ENCODE results near the gene DLGAP3.
"Not testable (repeated sequence)": the region's sequence is repeated elsewhere in the genome, so short reads cannot be mapped to it uniquely, and the experiment has no call there.

Gene DLGAP3, protein sequence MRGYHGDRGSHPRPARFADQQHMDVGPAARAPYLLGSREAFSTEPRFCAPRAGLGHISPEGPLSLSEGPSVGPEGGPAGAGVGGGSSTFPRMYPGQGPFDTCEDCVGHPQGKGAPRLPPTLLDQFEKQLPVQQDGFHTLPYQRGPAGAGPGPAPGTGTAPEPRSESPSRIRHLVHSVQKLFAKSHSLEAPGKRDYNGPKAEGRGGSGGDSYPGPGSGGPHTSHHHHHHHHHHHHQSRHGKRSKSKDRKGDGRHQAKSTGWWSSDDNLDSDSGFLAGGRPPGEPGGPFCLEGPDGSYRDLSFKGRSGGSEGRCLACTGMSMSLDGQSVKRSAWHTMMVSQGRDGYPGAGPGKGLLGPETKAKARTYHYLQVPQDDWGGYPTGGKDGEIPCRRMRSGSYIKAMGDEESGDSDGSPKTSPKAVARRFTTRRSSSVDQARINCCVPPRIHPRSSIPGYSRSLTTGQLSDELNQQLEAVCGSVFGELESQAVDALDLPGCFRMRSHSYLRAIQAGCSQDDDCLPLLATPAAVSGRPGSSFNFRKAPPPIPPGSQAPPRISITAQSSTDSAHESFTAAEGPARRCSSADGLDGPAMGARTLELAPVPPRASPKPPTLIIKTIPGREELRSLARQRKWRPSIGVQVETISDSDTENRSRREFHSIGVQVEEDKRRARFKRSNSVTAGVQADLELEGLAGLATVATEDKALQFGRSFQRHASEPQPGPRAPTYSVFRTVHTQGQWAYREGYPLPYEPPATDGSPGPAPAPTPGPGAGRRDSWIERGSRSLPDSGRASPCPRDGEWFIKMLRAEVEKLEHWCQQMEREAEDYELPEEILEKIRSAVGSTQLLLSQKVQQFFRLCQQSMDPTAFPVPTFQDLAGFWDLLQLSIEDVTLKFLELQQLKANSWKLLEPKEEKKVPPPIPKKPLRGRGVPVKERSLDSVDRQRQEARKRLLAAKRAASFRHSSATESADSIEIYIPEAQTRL

DNA sequence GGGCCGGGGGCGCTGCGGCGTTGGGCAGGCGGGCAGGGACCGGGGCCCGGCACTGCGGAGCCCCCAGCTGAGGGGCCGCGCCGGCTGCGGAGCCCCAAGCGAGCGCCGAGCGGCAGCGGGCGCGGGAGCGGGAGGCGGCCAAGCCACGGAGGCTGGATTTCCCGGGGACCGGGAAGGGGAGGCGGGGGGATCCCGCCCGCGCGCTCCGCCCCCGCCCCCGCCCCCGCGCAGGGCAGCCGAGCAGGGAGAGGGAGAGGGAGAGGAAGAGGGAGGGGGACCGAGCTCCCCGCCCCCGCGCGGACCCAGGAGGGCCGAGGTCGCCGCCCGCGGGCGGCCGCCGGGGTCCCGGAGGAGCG, at the start of gene DLGAP3:
Gene DLGAP3 (minus strand): TSS at position 154 of the 356 bp plus-strand sequence. CDS start 24,267 bp downstream, outside the sequence.
- DNase-seq (ENCODE audit: low spot score) = no peak

DNA sequence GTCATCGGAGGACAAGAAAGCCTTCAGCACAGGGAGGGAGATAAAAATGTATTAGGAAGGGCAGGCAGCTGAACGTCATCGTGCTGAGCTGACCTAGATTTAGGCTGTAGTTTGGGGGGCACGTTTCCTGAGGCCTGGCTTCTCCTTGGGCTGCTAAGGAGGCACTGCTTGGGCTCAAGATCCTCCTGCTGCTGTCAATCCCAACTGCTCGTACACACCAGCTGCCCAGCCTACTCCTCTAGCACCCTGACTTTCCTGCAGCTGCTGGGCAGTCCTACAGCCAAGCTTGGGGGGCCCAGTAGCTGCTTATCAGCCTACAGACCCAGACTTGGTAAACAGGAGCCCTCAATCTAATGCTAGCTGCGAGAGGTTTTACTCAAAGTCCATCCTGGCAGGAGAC, 49.5 kb upstream of the DLGAP3 start:
- no peak for DNase-seq (ENCODE audit: low spot score)

DNA sequence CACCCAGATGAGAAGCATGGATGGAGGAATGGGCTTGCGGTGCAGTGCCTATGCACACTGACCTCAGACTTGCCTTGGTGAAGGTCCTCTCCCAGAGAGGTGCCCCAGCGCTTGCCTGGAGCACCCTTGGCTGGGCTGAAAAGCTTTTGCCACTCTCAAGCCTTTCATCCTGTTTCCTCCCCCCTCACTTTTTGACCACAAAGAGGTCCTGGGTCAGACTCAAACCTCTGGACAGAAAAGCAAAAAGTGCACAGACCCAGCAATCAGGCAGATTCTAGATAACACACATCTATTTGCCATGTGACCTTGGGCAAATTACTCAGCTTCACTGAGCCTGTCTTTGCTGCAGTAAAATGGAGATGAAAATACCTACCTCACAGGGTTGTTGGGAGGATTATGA, 48.4 kb upstream of the DLGAP3 start:
- DNase-seq (ENCODE audit: low spot score) = no peak

DNA sequence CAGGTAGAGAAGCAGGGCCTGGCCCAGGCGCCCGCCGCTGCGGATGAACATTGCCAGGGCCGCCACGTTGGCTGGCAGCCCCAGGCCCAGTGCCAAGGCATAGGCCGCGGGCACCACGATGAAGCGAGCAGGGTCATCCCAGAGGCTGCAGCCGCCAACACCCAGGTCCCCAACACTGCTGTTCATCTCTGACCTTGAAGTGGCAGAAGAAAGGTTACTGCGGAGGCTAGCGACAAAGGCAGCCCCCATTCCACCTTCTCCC, 47.7 kb upstream of the DLGAP3 start:
- DNase-seq (ENCODE audit: low spot score) = no peak

DNA sequence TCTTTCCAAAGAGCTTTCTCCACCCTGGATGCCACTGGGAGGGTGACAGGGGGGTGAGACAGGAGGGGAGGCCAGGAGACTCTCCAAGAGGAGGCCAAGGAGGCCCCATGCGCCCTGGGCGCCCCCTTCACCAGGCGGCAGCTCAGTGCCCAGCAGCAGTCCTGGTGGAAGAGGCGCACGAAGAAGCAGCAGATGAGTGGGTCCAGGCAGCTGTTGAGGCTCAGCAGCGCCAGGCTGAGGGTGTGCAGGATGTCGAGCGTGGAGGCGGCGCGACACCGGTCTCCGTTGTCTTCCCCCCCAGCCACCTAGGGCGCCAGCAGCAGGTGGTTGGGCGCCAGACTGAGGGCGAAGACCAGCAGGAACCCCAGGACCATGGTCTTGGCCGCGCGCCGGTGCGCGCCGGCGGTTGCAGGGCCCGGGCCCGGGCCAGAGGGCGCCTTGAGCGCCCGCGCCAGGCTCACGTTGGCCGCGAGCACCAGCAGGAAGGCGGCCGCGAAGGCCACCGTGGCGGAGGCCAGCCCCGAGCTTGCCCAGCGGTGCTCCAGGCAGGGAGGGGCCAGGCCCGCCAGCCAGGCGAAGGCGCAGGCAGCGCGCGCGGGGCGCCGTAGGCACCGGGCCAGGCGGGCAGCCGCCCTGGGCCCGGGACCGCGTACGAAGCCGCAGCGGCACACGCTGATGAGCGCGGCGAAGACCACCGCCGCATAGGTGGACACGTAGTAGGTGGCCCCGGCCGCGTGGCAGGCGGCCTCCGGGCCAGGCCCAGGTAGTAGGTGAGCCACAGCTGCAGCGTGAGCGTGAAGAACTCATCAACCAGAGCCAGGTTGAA, 47.1 kb upstream of the DLGAP3 start:
- no peak for DNase-seq (ENCODE audit: low spot score)

DNA sequence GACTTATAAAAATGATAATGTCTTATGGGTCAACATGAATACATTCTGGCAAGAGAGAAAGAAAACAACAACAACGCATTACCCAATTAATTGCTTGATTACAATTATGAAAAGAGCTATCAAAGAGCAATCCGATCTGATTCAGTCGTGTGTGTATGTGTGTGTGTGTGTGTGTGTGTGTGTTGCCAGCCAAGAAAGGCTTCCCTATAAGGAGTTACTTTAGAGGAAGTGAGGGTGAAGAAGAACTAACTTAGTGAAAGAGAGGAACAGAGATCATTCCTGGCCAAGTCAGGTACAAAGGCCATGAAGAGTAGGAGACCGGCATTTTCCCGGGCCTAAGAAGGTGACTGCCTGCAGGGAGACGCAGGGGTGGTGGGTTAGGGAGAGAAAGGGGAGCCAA, 46.3 kb upstream of the DLGAP3 start:
- no peak for DNase-seq (ENCODE audit: low spot score)

DNA sequence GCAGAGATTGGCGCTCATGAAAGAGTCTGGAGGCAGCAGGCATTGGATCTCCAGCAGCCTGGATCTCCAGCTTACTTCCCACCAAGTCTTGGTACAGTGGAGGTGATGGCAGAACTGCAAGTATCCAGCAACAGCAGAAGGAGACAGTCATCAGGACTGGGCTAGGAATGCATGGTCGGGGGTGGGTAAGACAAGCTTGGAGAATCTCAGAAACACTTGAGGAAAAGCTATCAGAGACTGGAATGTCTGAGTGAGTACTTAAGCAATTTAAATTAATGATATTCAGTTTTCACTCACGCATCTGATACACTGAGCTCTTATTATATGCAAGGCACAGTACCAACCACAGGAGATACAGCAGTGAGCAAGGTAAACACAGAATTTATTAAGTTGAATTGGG, 45.9 kb upstream of the DLGAP3 start:
- DNase-seq (ENCODE audit: low spot score) = no peak

DNA sequence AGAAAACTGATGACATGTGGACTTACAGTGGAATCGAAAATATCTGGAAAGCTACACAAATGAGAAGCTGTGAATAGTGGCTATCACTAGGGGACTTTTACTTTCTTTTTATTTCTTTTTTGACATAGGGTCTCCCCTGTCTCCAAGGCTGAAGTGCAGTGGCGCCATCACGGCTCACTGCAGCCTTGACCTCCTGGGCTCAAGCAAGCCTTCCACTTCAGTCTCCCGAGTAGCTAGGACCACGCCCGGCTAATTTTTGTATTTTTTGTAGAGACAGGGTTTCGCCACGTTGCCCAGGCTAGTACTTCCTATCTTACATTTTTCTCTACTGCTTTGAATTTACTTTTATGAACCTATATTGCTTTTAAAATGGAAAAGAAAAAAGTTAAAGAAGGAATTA, 45.2 kb upstream of the DLGAP3 start:
- DNase-seq (ENCODE audit: low spot score) = no peak

DNA sequence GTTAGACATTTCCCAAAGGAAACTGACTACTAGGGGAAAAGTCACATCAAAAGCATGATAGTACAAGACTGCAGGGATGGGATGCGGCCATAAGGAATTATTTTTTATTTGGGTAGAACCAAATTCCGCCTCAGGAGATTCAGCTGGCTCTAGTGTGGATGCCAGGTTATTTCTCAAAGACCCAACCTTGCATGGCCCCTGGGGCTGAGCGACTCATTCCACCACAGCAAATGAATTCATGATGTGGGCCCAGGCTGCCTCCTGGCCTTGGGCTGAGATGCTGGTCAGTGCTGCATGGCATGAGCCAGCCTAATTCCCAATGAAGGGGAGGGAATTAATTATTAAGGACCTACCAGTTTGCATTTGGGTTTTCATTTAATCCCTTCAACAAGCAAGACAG, 43.9 kb upstream of the DLGAP3 start:
- DNase-seq (ENCODE audit: low spot score) = no peak

DNA sequence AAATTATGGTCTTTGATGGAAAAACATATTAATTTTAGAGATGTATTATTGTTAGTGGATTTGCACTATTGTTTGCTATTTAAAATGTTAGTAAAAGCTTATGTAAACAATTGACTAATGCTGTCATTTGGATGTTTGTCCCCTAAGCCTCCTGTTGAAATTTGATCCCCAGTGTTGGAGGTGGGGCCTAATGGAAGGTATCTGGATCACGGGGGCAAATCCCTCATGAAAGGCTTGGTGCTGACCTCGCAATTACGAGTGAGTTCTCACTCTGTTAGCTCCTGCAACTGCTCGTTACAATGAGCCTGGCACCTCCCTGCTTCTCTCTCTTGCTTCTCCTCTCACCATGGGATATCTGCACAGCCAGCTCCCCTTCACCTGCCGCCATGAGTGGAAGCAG, 41.4 kb upstream of the DLGAP3 start:
- DNase-seq (ENCODE audit: low spot score) = no peak

DNA sequence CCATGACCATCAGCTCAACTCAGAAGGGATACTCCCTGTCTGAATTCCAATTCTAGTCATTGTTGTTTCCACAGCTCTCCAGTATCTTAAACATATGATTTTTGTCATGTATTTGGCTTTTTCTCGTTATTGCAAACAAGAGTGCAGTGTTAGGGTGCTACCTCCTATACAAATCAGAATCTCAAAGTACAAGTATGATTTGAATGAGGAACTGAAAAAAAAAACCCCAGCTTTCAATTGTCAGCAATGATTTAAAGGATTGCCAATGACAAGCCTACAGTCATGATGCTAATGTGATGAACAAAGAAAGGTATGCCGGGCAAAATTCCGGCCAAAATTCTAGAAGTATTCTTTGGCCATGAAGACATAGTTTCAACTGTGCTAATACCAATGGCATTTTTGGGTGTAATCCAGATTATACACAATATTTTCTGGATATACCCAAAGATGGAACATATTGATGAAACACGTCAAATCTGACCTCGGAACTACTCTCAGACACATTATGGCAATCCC, 40.8 kb upstream of the DLGAP3 start:
- no peak for DNase-seq (ENCODE audit: low spot score)

DNA sequence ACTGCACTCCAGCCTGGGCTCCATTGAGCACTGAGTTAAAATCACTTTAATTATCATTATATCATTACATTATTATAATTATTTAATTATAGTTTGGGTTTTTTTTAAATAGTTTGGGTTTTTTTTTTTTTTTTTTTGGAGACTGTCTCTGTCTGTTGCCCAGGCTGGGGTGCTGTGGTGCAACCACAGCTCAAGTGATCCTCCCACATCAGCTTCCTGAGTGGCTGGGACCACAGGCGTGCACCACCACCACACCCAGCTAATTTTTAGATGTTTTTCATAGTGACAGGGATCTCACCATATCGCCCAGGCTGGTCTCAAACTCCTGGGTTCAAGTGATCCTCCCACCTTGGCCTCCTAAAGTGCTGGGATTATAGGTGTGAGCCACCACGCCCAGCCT, 38.8 kb upstream of the DLGAP3 start:
- not testable (repeated sequence) for DNase-seq (ENCODE audit: low spot score)

DNA sequence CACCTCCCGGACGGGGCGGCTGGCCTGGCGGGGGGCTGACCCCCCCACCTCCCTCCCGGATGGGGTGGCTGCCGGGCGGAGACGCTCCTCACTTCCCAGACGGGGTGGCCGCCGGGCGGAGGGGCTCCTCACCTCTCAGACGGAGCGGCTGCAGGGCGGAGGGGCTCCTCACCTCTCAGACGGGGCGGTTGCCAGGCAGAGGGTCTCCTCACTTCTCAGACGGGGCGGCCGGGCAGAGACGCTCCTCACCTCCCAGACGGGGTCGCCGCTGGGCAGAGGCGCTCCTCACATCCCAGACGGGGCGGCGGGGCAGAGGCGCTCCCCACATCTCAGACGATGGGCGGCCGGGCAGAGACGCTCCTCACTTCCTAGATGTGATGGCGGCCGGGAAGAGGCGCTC, 38.2 kb upstream of the DLGAP3 start:
- not testable (repeated sequence) for DNase-seq (ENCODE audit: low spot score)

DNA sequence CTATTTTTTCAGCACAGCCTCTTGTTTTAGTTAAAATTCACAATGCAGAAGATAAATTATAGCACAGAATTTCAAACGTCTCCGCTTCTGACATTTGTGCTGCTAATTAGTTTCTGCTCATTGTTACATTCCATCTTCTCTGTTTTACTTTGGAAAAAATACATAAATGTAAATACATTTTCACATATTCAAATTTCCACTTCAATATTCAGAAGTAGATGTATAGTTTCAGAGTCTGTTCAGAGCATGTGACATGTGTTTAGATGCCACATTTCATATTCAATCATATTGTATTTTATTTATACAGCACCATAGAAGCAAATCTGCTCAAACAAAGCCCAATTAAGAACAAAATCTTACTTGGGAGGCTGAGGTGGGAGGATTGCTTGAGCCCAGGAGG, 36.1 kb upstream of the DLGAP3 start:
- DNase-seq (ENCODE audit: low spot score) = no peak

DNA sequence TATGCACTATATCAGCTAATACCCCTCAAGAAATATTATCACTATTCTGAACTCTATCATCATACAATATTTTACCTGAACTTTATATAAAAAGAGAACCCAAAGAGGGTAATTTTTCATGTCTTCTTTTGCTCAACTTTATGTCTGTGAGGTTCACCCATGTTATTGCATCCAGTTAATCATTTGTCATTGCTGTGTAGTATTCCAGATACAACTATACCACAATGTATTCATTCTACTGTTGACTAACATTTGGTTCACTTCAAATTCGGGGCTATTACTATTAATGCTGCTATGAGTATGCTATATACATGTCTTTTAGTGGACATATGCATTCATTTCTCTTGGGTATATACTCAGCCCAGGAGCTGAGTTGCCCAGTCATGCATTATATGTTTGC, 21.0 kb upstream of the DLGAP3 start:
- DNase-seq (ENCODE audit: low spot score) = no peak

DNA sequence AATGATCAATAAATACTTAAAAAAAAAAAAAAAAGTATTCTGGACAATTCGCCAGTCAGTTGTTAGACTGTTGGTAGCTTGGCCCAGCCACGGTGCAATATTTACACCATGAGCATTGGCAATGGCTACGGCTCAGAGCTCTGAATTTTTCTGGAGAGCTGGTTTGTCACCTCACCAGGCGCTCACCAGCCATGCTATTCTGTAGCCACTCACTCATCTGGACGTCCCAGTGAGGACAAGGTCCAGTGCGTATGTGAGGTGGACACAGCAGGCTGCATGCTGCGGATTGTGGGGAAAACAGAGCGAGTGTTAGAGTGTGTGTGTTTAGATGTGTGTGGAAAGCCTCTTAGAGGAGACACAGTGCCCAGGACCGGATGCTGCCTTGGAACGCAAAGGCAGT, 19.3 kb upstream of the DLGAP3 start:
- not testable (repeated sequence) for DNase-seq (ENCODE audit: low spot score)

DNA sequence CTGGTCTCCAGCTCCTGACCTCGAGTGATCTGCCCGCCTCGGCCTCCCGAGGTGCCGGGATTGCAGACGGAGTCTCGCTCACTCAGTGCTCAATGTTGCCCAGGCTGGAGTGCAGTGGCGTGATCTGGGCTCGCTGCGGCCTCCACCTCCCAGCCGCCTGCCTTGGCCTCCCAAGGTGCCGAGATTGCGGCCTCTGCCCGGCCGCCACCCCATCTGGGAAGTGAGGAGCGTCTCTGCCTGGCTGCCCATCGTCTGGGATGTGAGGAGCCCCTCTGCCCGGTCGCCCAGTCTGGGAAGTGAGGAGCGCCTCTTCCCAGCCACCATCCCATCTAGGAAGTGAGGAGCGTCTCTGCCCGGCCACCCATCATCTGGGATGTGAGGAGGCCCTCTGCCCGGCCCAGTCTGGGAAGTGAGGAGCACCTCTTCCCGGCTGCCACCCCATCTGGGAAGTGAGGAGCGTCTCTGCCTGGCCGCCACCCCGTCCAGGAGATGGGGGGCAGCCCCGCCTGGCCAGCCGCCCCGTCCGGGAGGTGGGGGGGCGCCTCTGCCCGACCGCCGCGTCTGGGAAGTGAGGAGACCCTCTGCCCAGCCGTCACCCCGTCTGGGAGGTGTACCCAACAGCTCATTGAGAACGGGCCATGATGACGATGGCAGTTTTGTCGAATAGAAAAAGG, 18.3 kb upstream of the DLGAP3 start:
- DNase-seq (ENCODE audit: low spot score) = not testable (repeated sequence)

DNA sequence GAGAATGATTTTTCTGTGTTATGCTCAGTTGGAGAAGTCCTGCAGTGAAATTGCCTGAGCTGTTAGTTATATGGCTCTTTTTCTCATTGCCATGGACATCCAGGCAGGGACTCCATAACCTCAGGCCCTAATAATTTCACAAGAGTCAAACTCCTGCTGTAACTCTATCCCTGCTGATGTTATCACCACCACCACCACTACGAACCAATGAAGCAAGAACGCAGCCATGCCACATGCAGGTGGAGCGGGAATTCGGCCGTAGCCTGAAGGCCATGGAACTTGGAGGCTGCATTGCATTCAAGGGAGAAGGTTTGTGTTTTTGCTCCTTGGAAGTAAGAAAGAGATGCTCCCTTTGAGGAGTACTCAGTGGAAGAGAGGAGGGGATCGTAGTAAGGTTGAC, 16.8 kb upstream of the DLGAP3 start:
- no peak for DNase-seq (ENCODE audit: low spot score)

DNA sequence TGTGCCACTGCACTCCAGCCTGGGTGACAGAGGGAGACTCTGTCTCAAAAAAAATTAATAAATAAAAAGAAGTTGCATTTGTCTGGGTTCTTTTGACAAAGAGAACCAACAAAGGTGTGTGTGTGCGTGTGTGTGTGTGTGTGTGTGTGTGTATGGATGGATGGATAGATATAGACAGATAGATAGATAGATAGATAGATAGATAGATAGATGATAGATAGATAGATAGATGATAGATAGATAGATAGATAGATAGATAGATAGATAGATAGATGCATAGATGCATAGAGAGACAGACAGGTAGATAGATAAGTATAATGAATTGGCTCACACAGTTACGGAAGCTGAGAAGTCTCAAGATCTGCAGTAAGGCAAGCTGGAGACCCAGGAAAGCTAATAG, 12.3 kb upstream of the DLGAP3 start:
- DNase-seq (ENCODE audit: low spot score) = not testable (repeated sequence)

DNA sequence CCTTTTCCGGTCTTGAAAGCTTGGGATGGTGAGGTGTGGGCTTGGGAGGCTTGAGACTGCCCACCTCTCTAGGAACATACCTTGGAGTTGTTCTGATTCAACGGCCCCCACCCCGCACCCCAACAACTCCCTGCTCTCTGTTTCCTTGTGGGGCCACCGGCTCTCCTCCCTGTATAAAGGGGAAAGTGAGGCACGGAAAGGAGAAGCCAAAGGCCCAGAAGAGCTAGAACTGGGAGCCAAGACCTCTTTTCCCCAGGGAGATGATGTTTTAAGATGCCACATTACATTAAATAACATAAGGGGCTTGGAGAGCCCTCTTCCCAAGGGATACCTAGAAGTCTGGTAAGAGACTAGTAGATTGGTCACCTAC, 1.2 kb upstream of the DLGAP3 start:
- DNase-seq (ENCODE audit: low spot score) = no peak

DNA sequence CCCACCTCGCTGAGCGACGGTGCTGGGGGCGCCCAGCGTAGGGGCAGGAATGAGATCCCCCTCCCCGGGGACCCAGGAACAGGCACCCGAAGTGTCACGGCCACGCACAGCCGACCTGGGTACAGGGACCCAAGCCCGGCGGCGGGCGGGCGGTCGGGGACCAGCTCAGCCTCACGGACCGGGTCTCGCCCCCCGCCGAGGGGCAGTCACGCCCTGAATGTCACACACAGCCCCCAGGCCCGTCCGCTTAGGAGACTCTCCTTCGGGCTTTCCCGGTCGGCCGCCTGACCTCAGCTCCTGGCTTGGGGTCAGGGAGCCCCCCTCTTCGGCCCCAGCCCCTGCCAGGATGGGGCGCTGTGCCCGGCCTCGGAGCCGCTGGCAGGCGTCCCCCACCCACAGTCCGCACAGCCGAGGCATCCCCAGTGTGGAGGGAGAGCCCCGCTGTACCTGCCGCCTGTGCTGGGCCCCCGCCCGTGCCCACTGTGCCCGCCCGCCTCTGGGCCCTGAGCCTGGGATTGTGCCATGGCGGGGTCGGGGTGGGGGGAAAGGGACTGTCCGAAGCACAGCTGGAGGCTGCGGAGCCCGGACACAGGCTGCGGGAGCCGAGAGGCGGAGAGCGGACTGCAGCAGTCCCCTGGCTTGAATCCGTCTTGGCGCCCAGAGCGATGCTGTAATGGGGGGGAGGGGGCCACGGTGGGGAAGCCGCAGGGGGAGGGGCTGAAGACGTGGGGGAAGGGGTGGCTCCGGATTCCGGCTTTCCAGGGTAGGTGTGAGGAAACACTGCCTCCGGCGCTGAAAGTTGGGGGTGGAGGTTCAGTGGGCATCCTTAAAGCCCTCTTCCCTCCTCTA, 627 bp upstream of the DLGAP3 start:
- DNase-seq (ENCODE audit: low spot score) = no peak

Measured in germinal center (tissue), 1 donor.